ENCODE measurements around the gene DHRS13.

DNA sequence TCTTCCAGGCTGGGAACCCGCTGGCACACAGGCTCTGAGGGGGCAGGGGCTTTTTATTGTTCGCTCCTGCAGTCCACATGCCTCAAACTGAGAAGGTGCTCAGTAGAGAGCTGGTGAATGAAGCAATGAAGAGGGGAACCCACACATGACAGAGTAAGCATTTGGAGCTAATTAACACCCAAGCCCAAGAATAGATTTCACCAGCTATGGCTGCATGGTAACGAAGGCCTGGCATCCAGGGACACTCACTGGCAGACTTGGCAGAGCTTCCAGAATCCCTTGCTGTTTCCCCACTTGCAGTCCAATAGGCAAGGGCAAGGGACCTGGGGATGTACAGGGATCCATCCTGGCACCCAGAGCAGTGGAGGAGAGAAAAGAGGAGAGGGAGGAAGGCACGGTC is 17.5 kb downstream of the DHRS13 start:
- TF ChIP-seq CTCF (IDR thresholded peaks at IDR 0.05; ENCODE audit: low read depth, low read length) (no peak), POLR2A (IDR thresholded peaks at IDR 0.05; ENCODE audit: extremely low read depth, insufficient read length) (no peak)
